T-helper 22 cell (primary cell): ENCODE results near the gene SLC25A31.

ENCODE experiments used
- DNase-seq: peaks from one replicate; pipeline ENCODE4 v3.0.0-alpha.2; 2020; ENCODE audit warnings: low read depth

SLC25A31 gene

GRCh38 chr4:127730142-127730913, at the start of gene SLC25A31:
Gene SLC25A31, plus strand, starts transcription at chr4:127730400. Its CDS starts 146 bp downstream, at chr4:127730546.
- no peak for DNase-seq

- no peak for DNase-seq
Observed at GRCh38 chr4:127685292-127685691, 44.9 kb upstream of the SLC25A31 start.

- no peak for DNase-seq
Observed at GRCh38 chr4:127686658-127687057, 43.5 kb upstream of the SLC25A31 start.

- no peak for DNase-seq
Observed at GRCh38 chr4:127687580-127687979, 42.6 kb upstream of the SLC25A31 start.

- DNase-seq: no peak
Observed at GRCh38 chr4:127698789-127699200, 31.4 kb upstream of the SLC25A31 start.

GRCh38 chr4:127708985-127709384, 21.2 kb upstream of the SLC25A31 start:
- no peak for DNase-seq

GRCh38 chr4:127709456-127709855, 20.7 kb upstream of the SLC25A31 start:
- DNase-seq: no peak

- no peak for DNase-seq
Observed at GRCh38 chr4:127731406-127731805, 1.2 kb downstream of the SLC25A31 start.

GRCh38 chr4:127732623-127733328, 2.6 kb downstream of the SLC25A31 start:
- no peak for DNase-seq

GRCh38 chr4:127734976-127735375, 4.8 kb downstream of the SLC25A31 start:
- DNase-seq: no peak

GRCh38 chr4:127737295-127737694, 7.1 kb downstream of the SLC25A31 start:
- DNase-seq: no peak

GRCh38 chr4:127741247-127741646, 11.0 kb downstream of the SLC25A31 start:
- no peak for DNase-seq

- no peak for DNase-seq
Observed at GRCh38 chr4:127747883-127748282, 17.7 kb downstream of the SLC25A31 start.

GRCh38 chr4:127748957-127749356, 18.8 kb downstream of the SLC25A31 start:
- DNase-seq: no peak

- no peak for DNase-seq
Observed at GRCh38 chr4:127756906-127757305, 26.7 kb downstream of the SLC25A31 start.

GRCh38 chr4:127759228-127759820, 29.1 kb downstream of the SLC25A31 start:
- no peak for DNase-seq

- DNase-seq: no peak
Observed at GRCh38 chr4:127759893-127760292, 29.7 kb downstream of the SLC25A31 start.

- no peak for DNase-seq
Observed at GRCh38 chr4:127771535-127772275, 41.5 kb downstream of the SLC25A31 start.

GRCh38 chr4:127772769-127773671, 42.8 kb downstream of the SLC25A31 start:
- no peak for DNase-seq

GRCh38 chr4:127775843-127776242, 45.6 kb downstream of the SLC25A31 start:
- no peak for DNase-seq

- no peak for DNase-seq
Observed at GRCh38 chr4:127776620-127777019, 46.4 kb downstream of the SLC25A31 start.
